ENCODE data around the gene SRP72.

The SRP72 gene

GRCh38 chr4:56550642-56551041, 83.2 kb downstream of the SRP72 start:
- TF ChIP-seq CTCF (IDR thresholded peaks at IDR 0.05) = no peak
- H3K36me3 ChIP-seq = no peaks in the 10 kb centered on the region
- no peak overlapping the region for H3K4me3 ChIP-seq (ENCODE audit: low read depth in 1 of 2, low read length in 1 of 2)
- H3K27me3 ChIP-seq = no peaks in the 10 kb centered on the region
- no peaks in the 10 kb centered on the region for H3K4me1 ChIP-seq (ENCODE audit: control insufficient read depth in 1 of 2, insufficient read depth in 1 of 2, low read depth in 1 of 2, low read length in 1 of 2)
- H3K9me3 ChIP-seq = no peaks in the 10 kb centered on the region
- H3K27ac ChIP-seq = no peak overlapping the region

- H3K27me3 ChIP-seq = no peaks in the 10 kb centered on the region
- H3K4me3 ChIP-seq (ENCODE audit: low read depth in 1 of 2, low read length in 1 of 2) = no peak overlapping the region
- no peaks in the 10 kb centered on the region for H3K36me3 ChIP-seq
- no peak overlapping the region for H3K27ac ChIP-seq
- no peaks in the 10 kb centered on the region for H3K4me1 ChIP-seq (ENCODE audit: control insufficient read depth in 1 of 2, insufficient read depth in 1 of 2, low read depth in 1 of 2, low read length in 1 of 2)
- no peaks in the 10 kb centered on the region for H3K9me3 ChIP-seq
- no peak for TF ChIP-seq CTCF (IDR thresholded peaks at IDR 0.05)
These were observed 84.1 kb downstream of the SRP72 start for GRCh38 chr4:56551516-56551915.

- no peaks in the 10 kb centered on the region for H3K27me3 ChIP-seq
- H3K27ac ChIP-seq = no peak overlapping the region
- no peak for TF ChIP-seq CTCF (IDR thresholded peaks at IDR 0.05)
- H3K4me1 ChIP-seq (ENCODE audit: control insufficient read depth in 1 of 2, insufficient read depth in 1 of 2, low read depth in 1 of 2, low read length in 1 of 2) = no peaks in the 10 kb centered on the region
- H3K4me3 ChIP-seq (ENCODE audit: low read depth in 1 of 2, low read length in 1 of 2) = no peak overlapping the region
- no peaks in the 10 kb centered on the region for H3K36me3 ChIP-seq
- H3K9me3 ChIP-seq = no peaks in the 10 kb centered on the region
These were observed 84.9 kb downstream of the SRP72 start for GRCh38 chr4:56552273-56552672.
